Fibroblast of the conjunctiva (primary cell): ENCODE data around the gene PRAMEF9.
"Not testable (repeated sequence)": the region's sequence is repeated elsewhere in the genome, so short reads cannot be mapped to it uniquely, and the experiment has no call there.

ENCODE experiments used
- DNase-seq: peaks from one replicate; pipeline ENCODE4 v3.0.0-alpha.2; 2010; ENCODE audit warnings: low read depth

PRAMEF9 gene

DNA sequence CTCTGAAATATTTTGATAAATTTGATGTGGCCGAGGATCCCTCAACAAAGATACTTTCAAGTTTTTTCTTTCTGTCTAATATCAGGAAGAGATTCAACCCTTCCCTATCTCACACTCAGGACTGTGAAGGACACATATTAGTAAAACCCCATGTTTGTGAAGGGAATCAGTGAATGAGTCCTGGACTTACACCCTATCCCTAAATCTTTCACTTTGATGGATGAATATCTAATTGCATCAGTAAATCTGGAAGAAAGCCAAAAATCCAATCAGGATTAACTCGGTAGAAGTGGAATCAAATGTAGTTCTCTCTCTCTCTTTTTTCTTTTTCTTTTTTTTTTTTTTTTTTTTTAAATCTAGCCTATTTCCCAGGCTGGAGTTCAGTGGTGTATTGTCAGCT is at the start of gene PRAMEF9:
PRAMEF9 (plus strand) TSS at position 301 of the 400 bp plus-strand sequence. CDS start 3,433 bp downstream, outside the sequence.
- DNase-seq = not testable (repeated sequence)

DNA sequence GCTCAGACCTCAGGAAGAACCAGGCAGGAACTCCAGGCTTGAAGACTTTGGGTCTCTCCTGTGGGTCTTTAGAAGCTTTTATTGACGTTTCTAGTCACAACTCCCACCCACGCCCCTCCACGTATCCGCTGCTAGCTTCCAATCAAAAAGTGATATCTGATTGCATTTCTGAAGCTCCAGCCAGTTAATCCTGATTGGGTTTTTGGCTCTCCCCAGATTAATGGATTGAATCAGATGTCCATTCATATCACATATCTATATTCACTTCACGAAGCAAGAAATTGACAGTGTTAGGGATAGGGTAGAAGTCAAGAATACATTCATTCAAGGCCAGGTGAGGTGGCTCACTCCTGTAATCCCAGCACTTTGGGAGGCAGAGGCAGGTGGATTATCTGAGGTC is 15.7 kb upstream of the PRAMEF9 start, which contains the start of gene PRAMEF26:
PRAMEF26 (minus strand) TSS at position 101 of the 400 bp plus-strand sequence. CDS start 2,914 bp downstream, outside the sequence.
- DNase-seq = not testable (repeated sequence)

GRCh38 chr1:13165531-13165930 is 6.1 kb upstream of the PRAMEF9 start, which contains the start of gene HNRNPCL4:
HNRNPCL4 (minus strand) TSS chr1:13165631; CDS start chr1:13165467, 164 bp downstream.
- not testable (repeated sequence) for DNase-seq

- not testable (repeated sequence) for DNase-seq
Measured at GRCh38 chr1:13201309-13201708, 29.7 kb downstream of the PRAMEF9 start, which contains the start of gene PRAMEF13. PRAMEF13 (minus strand) TSS chr1:13201409; CDS start chr1:13199589, 1,820 bp downstream.

DNA sequence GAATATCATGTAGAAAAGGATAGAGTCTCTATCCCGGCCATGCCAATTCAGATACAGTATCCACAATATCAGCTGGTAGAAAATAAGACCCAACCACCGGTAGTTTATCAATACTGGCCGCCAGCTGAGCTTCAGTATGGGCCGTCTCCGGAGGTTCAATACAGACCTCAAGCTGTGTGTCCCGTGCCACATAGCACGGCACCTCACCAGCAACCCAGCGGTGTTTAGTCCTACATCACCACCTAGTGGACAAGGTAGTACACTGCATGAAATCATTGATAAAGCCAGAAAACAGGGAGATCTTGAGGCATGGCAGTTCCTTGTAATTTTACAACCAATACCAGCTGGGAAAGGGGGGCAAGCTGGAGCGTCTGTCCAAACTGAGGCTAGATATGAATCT is 37.1 kb downstream of the PRAMEF9 start:
- not testable (repeated sequence) for DNase-seq

GRCh38 chr1:13216619-13217018 is 45.0 kb downstream of the PRAMEF9 start:
- DNase-seq = not testable (repeated sequence)

DNA sequence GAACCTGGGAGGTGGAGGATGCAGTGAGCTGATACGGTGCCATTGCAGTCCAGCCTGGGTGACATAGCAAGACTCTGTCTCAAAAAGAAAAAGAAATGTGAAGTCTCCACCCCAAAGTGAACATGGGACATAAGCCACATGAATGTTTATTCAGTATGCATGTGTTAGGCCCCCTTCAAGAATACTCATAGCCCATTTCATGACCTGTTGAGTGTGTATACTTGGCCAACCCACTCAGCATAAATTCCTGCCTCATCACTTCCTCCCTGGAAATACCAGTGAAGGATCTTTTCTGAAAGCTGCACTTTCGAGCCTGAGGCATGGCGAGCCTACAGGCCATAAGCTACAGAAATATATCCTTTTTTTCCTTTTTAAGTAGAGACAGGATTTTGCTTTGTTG is 47.6 kb downstream of the PRAMEF9 start:
- DNase-seq = not testable (repeated sequence)

DNA sequence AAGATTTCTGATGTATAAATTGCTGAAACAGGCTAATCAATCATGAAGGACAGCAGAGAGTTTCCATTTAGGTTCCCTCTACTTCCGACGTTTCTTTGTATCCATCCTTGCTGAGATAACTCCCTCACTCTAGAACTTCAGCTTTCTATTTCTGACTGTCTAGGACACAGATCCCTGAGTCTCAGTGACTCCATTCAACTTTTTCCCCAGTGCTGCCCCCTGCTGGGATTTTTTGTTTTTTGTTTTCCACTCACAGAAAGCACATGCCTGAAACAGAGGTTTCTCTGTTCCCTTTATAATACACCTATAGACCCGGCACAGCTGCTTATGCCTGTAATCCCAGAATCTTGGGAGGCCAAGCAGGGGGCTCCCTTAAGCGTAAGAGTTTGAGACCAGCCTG is 51.1 kb downstream of the PRAMEF9 start:
- DNase-seq = not testable (repeated sequence)

DNA sequence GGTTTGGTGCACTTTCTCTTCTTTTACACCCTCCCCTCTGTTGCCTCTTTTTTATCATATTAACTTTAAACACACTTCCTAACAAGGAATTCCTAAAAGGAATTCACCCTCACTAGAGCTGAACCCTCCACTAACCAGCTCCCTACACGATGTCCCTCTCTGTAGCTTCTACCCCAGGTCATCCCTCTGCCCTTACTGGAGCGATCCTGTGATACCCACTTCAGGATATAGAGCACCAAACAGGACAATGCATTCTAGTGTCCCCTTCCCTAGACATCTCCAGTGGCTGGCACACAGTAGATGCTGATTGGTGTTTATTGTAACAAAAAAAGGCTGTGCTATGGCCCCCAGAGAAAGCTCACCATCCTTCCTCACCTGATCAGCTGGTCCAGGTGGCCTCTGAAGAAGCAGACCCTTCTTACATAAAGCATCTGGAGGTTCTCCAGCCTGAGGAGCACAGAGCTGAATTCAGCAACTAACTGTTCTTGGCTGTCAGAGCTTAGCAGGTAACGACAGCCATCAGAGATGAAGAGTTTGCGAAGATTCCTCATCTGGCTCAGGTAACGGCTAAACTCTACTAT is 52.9 kb downstream of the PRAMEF9 start:
- DNase-seq = no peak

GRCh38 chr1:13225675-13226204 is 54.1 kb downstream of the PRAMEF9 start, which contains the start of gene PRAMEF18:
PRAMEF18 (minus strand) TSS chr1:13226154; CDS start chr1:13226106, 48 bp downstream.
- not testable (repeated sequence) for DNase-seq

DNA sequence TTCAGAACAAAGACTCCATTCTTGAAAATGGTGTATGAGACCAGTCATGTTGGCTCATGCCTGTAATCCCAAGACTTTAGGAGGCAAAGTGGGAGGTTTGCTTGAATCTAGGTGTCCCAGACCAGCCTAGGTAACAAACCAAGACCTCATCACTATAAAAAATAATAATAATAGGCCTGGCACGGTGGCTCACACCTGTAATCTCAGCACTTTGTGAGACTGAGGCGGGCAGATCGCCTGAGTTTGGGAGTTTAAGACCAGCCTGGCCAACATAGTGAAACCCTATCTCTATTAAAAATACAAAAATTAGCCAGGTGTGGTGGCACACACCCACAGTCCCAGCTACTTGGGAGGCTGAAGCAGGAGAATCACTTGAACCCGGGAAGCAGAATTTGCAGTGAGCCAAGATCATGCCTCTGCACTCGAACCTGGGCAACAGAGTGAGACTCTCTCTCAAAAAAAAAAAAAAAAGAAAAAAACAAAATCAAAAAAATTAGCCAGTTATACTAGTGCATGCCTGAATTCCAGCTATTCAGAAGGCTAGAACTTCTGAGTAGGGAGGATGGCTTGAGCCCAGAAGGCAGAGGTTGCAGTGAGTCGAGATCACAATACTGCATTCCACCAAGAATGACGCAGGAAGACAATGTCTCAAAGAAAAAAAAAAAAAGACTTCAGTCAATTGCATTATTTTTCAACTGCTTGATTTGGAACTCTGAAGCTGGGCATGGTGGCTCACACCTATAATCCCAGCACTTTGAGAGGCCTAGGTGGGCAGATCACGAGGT is 55.8 kb downstream of the PRAMEF9 start:
- not testable (repeated sequence) for DNase-seq

DNA sequence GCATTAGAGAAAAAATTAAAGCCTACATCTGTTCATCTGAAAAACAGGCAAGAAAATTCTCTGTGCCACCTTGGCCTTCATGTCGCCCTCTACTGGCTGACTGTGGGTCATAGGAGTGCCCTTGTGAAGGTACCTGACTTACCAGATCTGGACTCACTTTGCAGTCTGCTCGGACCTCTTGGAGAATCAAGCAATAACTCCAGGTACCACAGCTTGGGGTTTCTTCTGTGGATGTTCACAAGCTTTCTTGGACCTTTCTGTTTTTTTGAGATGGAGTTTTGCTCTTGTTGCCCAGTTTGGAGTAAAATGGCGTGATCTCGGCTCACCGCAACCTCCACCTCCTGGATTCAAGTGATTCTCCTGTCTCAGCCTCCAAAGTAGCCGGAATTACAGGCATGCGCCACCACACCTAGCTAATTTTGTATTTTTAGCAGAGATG is 56.7 kb downstream of the PRAMEF9 start:
- DNase-seq = no peak
